Hematopoietic multipotent progenitor cell treated with erythropoietin and hydrocortisone succinate and interleukin-3 and kit ligand, for 8 days (in vitro differentiated cells): ENCODE data around the gene LHX2.

ENCODE experiments used
- DNase-seq: peaks from one replicate; pipeline ENCODE4 v3.0.0-alpha.2; 2015

Gene LHX2

GRCh38 chr9:124014211-124014955 is 2.8 kb downstream of the LHX2 start:
- DNase-seq, result no peak

DNA sequence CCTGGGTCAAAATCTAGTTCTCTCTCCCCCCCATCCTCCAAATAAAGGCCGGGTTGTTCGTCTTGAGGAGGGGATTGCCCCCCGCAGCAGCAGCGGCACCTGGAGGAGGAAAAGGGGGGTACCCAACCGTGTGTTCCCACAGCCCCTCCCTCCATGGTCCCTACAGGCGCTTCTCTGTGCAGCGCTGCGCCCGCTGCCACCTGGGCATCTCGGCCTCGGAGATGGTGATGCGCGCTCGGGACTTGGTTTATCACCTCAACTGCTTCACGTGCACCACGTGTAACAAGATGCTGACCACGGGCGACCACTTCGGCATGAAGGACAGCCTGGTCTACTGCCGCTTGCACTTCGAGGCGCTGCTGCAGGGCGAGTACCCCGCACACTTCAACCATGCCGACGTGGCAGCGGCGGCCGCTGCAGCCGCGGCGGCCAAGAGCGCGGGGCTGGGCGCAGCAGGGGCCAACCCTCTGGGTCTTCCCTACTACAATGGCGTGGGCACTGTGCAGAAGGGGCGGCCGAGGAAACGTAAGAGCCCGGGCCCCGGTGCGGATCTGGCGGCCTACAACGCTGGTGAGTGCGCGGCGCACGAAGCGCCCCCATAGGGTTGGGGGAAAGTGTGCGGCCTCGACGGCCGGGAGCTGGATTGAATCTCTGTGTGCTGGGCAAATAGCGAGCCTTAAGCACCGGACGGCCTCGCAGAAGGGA is 3.5 kb downstream of the LHX2 start:
- DNase-seq, result no peak

GRCh38 chr9:124015661-124016131 is 4.1 kb downstream of the LHX2 start:
- DNase-seq, result no peak

- DNase-seq, result no peak
These were observed 4.8 kb downstream of the LHX2 start for GRCh38 chr9:124016175-124017050.

- no peak for DNase-seq
These were observed 5.7 kb downstream of the LHX2 start for GRCh38 chr9:124017051-124017928.

- no peak for DNase-seq
These were observed 6.6 kb downstream of the LHX2 start for GRCh38 chr9:124017929-124018729.

DNA sequence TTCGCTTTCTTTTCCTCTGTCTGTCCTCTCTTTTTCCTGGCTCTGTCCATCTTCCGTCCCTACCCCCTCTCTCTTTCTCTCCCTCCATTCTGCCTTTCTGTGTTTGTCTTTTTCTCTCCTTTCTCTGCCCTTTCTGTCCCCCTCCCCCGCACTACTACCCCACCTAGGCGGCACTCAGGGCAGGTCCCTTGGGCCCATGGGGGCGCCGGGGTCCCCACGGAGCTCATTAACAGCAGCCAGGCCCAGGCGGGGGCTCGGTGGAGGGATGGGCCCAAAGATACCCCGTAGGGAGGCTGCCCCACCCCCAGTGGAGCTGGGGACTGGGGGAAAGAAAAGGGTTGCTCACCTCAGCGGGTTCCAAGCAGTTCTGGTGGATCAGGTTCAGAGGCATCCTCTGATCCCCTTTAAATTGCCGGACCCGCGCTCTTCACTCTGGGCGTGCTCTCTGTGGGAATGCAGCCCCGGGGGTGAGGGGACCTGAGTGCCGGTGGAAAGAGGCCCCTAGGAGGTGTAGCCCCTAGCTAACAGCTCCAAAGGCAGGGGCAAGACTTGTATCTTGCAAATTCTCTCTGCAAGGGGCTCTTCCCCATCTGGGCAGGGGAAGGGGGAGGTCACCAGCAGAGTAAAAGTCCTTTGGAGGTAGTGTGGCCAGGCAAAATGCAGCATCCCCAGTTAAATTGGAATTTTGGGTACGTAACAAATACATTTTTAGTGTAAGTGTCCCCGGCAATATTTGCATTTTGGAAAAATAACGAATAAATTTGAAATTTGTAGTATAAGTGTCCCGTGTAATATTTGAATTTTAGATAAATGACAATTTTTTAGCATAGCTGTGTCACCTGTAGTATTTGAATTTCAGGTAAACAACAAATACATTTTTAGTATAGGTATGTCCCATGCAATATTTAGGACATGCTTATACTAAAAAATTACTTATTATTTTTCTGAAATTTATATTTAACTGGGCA is 7.4 kb downstream of the LHX2 start:
- DNase-seq, result no peak

DNA sequence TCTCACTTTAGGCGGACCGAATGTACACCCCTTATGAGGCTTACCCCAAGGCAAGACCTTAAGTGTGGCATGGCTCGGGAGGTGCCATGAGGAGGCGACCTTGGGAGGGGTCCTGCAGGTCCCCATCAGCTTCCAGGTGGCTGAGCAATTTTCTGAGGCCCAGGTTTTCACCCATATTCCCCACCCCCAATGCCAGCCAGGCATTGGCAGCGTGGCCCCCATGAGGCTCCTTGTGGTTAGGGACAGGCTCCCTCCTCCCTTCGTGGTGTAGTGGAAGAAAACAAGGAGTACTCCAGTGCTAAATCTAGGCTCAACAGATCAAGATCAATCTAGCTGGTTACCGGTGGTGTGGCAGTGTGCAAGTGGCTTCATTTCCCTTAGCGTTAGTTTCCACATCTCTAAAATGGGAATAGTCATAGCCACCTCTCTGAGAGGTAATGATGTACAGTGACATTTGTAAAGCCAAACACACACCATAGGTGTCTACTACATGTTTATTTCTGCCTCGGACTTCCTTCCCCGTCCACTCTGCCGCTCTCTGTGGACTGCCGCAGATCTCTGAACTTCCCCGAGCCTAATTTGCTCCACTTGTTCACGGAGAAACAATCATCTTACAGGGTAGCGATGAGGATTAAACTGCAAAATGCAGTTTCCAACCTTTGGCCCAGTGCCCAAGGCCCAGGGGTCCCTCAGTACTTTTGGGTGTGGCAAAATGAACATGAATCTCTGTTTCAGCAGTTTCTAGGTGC is 8.4 kb downstream of the LHX2 start:
- no peak for DNase-seq

- DNase-seq, result no peak
These were observed 9.2 kb downstream of the LHX2 start for GRCh38 chr9:124020520-124021384.

- no peak for DNase-seq
These were observed 9.8 kb downstream of the LHX2 start for GRCh38 chr9:124021385-124021769.

DNA sequence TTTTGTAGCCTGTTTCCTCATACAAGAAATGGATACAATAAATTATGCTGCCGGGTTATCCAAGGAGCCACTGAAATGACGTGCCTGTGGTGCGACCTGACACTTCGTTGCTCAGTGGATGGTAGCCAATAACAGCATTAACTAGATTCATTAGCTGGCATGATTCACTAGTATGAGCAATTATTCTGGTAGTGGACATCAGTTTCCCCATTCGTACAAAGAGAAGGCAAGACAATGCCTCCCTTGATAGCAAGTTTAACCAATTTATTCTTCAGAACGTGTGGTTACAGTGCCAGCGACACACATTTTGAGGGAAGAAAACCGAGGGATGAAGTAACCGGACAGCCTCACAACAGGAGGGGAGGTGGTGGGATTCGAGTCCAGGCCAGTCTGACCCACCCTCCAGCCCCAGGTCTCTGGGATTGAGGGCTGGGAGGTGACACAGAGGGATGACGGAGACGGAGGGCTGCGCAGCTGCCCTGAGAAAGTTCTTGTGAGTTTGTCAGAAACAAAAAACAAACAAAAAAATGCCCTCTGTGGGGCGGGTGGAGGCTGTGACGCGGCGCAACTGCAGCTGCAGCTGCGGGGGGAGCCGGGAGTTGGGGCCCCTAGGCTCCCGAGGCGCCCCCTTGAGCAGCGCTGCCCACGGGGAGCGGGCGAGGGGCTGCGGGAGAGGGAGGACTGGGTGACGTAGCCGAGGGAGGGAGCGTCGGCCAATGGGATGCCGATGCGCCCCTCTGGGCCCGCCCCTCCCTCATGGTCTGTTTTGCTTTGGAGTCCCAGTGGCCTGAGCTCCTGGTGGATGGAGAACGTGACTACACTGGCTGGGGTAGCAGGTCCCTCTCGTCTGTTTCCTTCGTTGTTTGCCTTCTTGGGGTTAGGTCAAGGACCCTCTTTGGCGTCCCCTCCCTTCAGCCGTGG is 10.9 kb downstream of the LHX2 start:
- DNase-seq, result no peak

DNA sequence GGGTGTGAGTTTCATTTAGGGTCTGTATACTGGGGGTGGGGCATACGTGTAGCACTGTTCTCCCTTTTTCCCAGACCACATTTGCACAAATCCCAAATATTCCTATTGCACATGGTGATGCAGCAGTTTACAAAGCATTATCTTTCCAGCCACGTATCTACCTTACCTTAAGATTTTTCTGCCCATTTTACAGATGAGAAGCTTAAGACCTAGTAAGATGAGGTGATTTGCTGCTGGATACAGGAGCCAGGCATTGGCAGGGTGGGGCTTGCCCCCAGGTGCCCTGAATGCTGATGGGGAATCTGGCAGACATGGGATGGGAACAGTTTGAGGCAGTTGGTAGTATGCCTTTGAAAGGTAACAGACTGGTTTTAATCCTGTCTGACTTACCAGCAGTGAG is 12.5 kb downstream of the LHX2 start:
- no peak for DNase-seq

- no peak for DNase-seq
These were observed 18.0 kb downstream of the LHX2 start for GRCh38 chr9:124029617-124030016.

DNA sequence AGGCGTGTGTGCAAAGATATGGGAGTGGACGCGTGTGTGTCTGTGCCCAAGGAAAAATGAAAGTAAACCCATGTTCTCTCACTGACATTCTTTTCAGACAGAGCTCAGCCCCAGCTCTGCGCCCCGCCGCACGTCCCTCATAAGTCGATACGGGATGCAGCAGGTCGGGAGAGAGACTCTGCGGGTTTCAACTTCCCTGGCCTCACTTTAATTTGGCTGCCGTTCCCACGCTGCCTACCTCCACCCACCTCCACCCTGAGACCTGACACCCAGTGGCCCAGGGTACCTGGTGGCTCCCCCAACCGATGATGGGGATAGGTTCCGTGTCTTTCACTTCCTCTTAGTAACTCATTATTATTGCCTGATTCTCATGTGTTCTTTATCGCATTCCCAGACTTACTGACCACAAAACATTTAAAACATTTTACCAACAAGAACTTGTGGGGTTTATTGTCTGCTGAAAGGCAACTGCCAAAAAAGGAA is 19.4 kb downstream of the LHX2 start:
- no peak for DNase-seq

DNA sequence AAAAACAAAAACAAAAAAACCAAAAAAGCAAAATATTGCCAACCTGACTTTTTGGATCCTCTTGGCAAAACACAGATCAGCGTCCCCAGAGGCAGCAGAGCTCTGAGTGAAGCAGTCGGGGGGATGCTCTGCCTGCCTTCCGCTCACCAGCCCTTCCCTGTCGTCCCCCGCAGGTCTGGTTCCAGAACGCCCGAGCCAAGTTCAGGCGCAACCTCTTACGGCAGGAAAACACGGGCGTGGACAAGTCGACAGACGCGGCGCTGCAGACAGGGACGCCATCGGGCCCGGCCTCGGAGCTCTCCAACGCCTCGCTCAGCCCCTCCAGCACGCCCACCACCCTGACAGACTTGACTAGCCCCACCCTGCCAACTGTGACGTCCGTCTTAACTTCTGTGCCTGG is 20.7 kb downstream of the LHX2 start:
- DNase-seq, result no peak

DNA sequence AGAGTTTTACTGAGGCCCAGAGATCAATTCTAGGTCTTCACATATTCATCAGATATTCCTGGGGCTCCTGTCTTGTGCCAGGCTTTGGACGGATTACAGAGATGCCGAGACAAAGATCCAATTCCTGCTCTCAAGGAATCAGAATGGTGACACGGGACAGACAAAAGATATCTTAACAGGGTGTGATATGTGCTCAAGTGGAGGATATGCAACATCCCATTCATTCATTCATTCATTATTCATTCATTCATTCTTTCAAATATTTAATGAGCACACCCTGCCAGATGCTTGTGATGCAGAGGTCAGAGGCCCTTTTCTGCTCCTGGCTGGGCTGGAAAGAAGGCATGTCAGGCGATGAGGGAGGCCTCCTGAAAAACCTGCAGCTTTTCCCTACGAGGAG is 21.8 kb downstream of the LHX2 start:
- DNase-seq, result no peak

DNA sequence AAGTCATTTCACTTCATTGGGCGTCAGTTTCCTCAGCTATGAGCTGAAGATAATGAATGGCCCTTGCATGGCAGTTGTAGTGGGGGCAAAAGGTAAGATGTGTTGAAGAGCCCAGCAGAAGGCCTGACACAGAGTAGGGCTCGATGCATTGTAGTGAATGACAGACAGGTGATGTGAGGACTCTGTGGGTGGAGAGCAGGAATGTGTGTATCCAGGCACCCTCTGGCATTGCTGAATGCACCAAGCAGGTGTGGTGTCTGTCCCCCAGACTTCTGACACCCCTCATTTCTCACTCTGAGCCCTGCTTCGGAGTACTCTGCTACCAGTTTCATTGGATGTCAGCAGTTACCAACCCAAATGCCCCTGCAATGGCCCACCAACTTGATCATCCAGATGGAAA is 22.4 kb downstream of the LHX2 start:
- DNase-seq, result no peak
